SKM-1 (cell line): ENCODE measurements around the gene MSS51.
"Not testable (repeated sequence)": the region's sequence is repeated elsewhere in the genome, so short reads cannot be mapped to it uniquely, and the experiment has no call there.

Experiments
- DNase-seq: peaks from one replicate; lab custom pipeline; 2025; ENCODE audit not compliant: unreplicated experiment; lab: John Stamatoyannopoulos, UW

Gene MSS51

GRCh38 chr10:73414230-73414945 lies 19.0 kb downstream of the MSS51 start:
- no peak for DNase-seq

- DNase-seq = peak; percentile 78
Measured at GRCh38 chr10:73413528-73414229, 19.7 kb downstream of the MSS51 start, which contains the start of gene ANXA7. Gene ANXA7, minus strand, starts transcription at chr10:73414058. Its CDS starts 13,202 bp downstream, at chr10:73400856.

- no peak for DNase-seq
Measured at GRCh38 chr10:73413108-73413527, 20.2 kb downstream of the MSS51 start.

GRCh38 chr10:73410897-73411296 lies 22.5 kb downstream of the MSS51 start:
- DNase-seq = no peak

GRCh38 chr10:73408978-73409521 lies 24.3 kb downstream of the MSS51 start:
- no peak for DNase-seq

- DNase-seq = no peak
Measured at GRCh38 chr10:73408061-73408460, 25.3 kb downstream of the MSS51 start.

GRCh38 chr10:73407495-73407894 lies 25.9 kb downstream of the MSS51 start:
- DNase-seq = no peak

- no peak for DNase-seq
Measured at GRCh38 chr10:73406846-73407245, 26.5 kb downstream of the MSS51 start.

- DNase-seq = no peak
Measured at GRCh38 chr10:73405556-73405955, 27.8 kb downstream of the MSS51 start.

- DNase-seq = no peak
Measured at GRCh38 chr10:73404690-73405089, 28.7 kb downstream of the MSS51 start.

- DNase-seq = no peak
Measured at GRCh38 chr10:73401636-73402035, 31.7 kb downstream of the MSS51 start.

- DNase-seq = no peak
Measured at GRCh38 chr10:73399063-73399462, 34.3 kb downstream of the MSS51 start.

- no peak for DNase-seq
Measured at GRCh38 chr10:73398024-73398423, 35.3 kb downstream of the MSS51 start.

GRCh38 chr10:73394325-73394724 lies 39.0 kb downstream of the MSS51 start:
- DNase-seq = not testable (repeated sequence)

GRCh38 chr10:73388228-73388627 lies 45.1 kb downstream of the MSS51 start:
- no peak for DNase-seq

GRCh38 chr10:73386583-73386982 lies 46.8 kb downstream of the MSS51 start:
- DNase-seq = no peak

- no peak for DNase-seq
Measured at GRCh38 chr10:73379064-73379748, 54.2 kb downstream of the MSS51 start.

- DNase-seq = no peak
Measured at GRCh38 chr10:73376679-73377078, 56.7 kb downstream of the MSS51 start.
